SU-DHL-6 (cell line): Measurements from ENCODE around the gene KRT81.

Experiments
- CTCF ChIP-seq: fragments of 200-600 bp; sonication (generic); IDR thresholded peaks from one replicate; pipeline ENCODE4 v1.5.1; 2017; ENCODE audit warnings: antibody characterized with exemption, mild to moderate bottlenecking, low read length, moderate library complexity; ENCODE audit not compliant: insufficient read depth, poor library complexity, severe bottlenecking
- EZH2phosphoT487 ChIP-seq: fragments of 200-600 bp; sonication (generic), shearing (Covaris generic); conservative IDR thresholded peaks from 2 replicates; pipeline ENCODE4 v1.6.1; 2018; ENCODE audit warnings: mild to moderate bottlenecking, antibody characterized with exemption, low read length, moderate library complexity, mixed read lengths

GRCh38 chr12:52242442-52243258, 48.7 kb downstream of the KRT81 start:
- TF ChIP-seq CTCF: no peak
- TF ChIP-seq EZH2phosphoT487: no peak
